Breast epithelium (tissue), 3 donors: ENCODE measurements around the gene GPR65.

Experiments used
- POLR2A ChIP-seq: fragments of 450-650 bp; IDR thresholded peaks from one replicate; pipeline ENCODE4 v1.6.1; 2016; ENCODE audit warnings: antibody characterized with exemption, mild to moderate bottlenecking, moderate library complexity
- TF ChIP-seq, protein P1 (sequence below), 3 donors: fragments of 450-650 bp; IDR thresholded peaks; one replicate each; pipeline ENCODE4 v1.5.1; 2016 to 2017; ENCODE audit warnings: antibody characterized with exemption in 3 of 3, mild to moderate bottlenecking in 3 of 3, moderate library complexity in 3 of 3

DNA sequence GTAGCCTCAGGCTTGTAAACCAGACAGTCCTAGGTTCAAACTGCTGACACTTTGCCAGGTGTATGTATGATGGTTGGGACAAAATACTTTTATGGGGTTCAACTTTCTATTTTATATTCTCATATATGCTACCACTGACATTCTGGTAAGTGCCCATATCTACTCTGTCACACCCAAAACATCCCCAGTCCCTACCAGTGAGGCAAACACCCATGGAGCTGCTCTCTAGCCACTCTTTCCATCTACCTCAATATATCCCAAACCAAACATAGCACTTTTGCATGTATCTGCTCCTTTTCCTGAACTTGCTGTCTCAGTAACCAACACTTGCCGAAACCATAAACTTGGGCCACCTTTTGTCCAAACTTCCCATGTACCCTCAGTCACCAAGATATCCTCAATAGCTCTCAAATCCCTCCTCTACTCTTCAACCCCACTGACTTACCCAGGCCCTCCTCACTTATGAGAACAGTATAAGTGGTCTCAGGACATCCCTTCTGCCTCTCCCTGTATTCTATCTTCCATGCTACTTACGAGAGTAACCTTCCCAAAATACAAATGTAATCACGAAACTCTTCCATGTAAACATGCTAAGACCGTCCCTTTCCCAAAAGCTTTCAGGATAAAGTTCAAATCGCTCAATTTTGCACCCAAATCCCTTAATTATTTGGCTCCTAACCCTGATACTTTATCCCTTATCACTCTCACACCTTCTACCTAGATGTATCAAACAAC, 15.5 kb upstream of the GPR65 start:
- TF ChIP-seq, protein P1, sequence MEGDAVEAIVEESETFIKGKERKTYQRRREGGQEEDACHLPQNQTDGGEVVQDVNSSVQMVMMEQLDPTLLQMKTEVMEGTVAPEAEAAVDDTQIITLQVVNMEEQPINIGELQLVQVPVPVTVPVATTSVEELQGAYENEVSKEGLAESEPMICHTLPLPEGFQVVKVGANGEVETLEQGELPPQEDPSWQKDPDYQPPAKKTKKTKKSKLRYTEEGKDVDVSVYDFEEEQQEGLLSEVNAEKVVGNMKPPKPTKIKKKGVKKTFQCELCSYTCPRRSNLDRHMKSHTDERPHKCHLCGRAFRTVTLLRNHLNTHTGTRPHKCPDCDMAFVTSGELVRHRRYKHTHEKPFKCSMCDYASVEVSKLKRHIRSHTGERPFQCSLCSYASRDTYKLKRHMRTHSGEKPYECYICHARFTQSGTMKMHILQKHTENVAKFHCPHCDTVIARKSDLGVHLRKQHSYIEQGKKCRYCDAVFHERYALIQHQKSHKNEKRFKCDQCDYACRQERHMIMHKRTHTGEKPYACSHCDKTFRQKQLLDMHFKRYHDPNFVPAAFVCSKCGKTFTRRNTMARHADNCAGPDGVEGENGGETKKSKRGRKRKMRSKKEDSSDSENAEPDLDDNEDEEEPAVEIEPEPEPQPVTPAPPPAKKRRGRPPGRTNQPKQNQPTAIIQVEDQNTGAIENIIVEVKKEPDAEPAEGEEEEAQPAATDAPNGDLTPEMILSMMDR (IDR thresholded peaks at IDR 0.05) = no peak
- no peak for TF ChIP-seq POLR2A
